Erythroblast (primary cell): ENCODE results near the gene SYMPK.

Experiments used
- GATA1 ChIP-seq: IDR thresholded peaks from 2 replicates; pipeline ENCODE4 v1.6.1; 2011; ENCODE audit warnings: low read depth, mild to moderate bottlenecking, control low read depth, low read length, moderate library complexity
- POLR2A ChIP-seq: IDR thresholded peaks from 2 replicates; pipeline ENCODE4 v1.6.1; 2011; ENCODE audit warnings: mild to moderate bottlenecking, low read length

DNA sequence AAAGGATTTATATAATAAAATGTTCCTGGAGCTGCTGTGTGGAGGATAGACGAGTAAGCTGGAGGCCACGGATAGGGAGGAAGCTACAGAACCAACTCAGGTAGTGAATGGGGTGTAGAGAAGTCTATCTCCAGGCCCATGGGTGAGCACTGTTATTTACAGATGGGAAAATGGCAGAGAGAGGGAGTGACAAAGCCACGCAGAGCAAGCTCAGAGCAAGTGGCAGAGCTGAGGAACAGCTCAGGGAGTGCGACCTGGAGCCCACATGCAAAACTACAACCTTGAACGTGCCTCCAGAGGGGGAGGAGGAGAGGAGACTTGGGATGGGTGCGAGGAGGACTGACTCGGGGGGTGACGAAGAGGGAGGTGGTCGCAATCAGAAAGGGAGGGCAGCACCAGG is 34.4 kb downstream of the SYMPK start:
- TF ChIP-seq POLR2A (no peak), GATA1 (no peak)
